ENCODE data around the gene KIAA0825. TPM values are rescaled to one million over a fixed set of nuclear protein-coding genes. Genes with fewer than 3 reads are reported as not detected.

The KIAA0825 gene
- total RNA-seq, 4 donors from 2014 or later: 0.60 to 2.5 (median 1.6) TPM

- no peak for TF ChIP-seq CTCF (IDR thresholded peaks at IDR 0.05 in 4 of 5, conservative IDR thresholded peaks at IDR 0.05 in 1 of 5)
- no peak for TF ChIP-seq POLR2A (IDR thresholded peaks at IDR 0.05)
- Histone ChIP-seq H3K36me3 (no peaks in the 10 kb centered on the region), H3K9me3 (no peaks in the 10 kb centered on the region), H3K27me3 (no peaks in the 10 kb centered on the region), H3K27ac (no peak overlapping the region), H3K4me3 (no peak overlapping the region), H3K4me1 (no peaks in the 10 kb centered on the region)
- ATAC-seq (no peak), DNase-seq (no peak)
- intact Hi-C loops (cut with DNase I; ENCODE audit: low total_unique reads): no loop called here
- in situ Hi-C loops (cut with MboI; ENCODE audit: low sequenced_read_pairs in 4 of 4): no loop called here
Observed at GRCh38 chr5:94308442-94308841, 310.0 kb downstream of the KIAA0825 start.

- in situ Hi-C loops (cut with MboI; ENCODE audit: low sequenced_read_pairs in 4 of 4): no loop called here
- Histone ChIP-seq H3K27me3 (no peaks in the 10 kb centered on the region), H3K27ac (no peak overlapping the region), H3K36me3 (no peaks in the 10 kb centered on the region), H3K4me3 (no peak overlapping the region), H3K4me1 (no peaks in the 10 kb centered on the region), H3K9me3 (no peaks in the 10 kb centered on the region)
- ATAC-seq (no peak), DNase-seq (no peak)
- TF ChIP-seq CTCF (IDR thresholded peaks at IDR 0.05 in 4 of 5, conservative IDR thresholded peaks at IDR 0.05 in 1 of 5) (no peak), POLR2A (IDR thresholded peaks at IDR 0.05) (no peak)
- intact Hi-C loops (cut with DNase I; ENCODE audit: low total_unique reads): no loop called here
Observed at GRCh38 chr5:94304146-94304545, 314.3 kb downstream of the KIAA0825 start.

- TF ChIP-seq POLR2A (IDR thresholded peaks at IDR 0.05) (no peak), CTCF (IDR thresholded peaks at IDR 0.05 in 4 of 5, conservative IDR thresholded peaks at IDR 0.05 in 1 of 5) (no peak)
- ATAC-seq (no peak), DNase-seq (no peak)
- no peaks in the 10 kb centered on the region for H3K27me3 ChIP-seq
- H3K4me3 ChIP-seq: no peak overlapping the region
- H3K27ac ChIP-seq: no peak overlapping the region
- H3K9me3 ChIP-seq: no peaks in the 10 kb centered on the region
- no peaks in the 10 kb centered on the region for H3K4me1 ChIP-seq
- in situ Hi-C loops (cut with MboI; ENCODE audit: low sequenced_read_pairs in 4 of 4) (no loop called here), intact Hi-C loops (cut with DNase I; ENCODE audit: low total_unique reads) (no loop called here)
- no peaks in the 10 kb centered on the region for H3K36me3 ChIP-seq
Observed at GRCh38 chr5:94288937-94289336, 329.5 kb downstream of the KIAA0825 start.

GRCh38 chr5:94285984-94286383 is 332.4 kb downstream of the KIAA0825 start:
- H3K4me1 ChIP-seq: no peaks in the 10 kb centered on the region
- no peaks in the 10 kb centered on the region for H3K9me3 ChIP-seq
- H3K27ac ChIP-seq: no peak overlapping the region
- H3K4me3 ChIP-seq: no peak overlapping the region
- TF ChIP-seq POLR2A (IDR thresholded peaks at IDR 0.05) (no peak), CTCF (IDR thresholded peaks at IDR 0.05 in 4 of 5, conservative IDR thresholded peaks at IDR 0.05 in 1 of 5) (no peak)
- no peaks in the 10 kb centered on the region for H3K36me3 ChIP-seq
- in situ Hi-C loops (cut with MboI; ENCODE audit: low sequenced_read_pairs in 4 of 4): no loop called here
- DNase-seq (no peak), ATAC-seq (no peak)
- intact Hi-C loops (cut with DNase I; ENCODE audit: low total_unique reads): no loop called here
- no peaks in the 10 kb centered on the region for H3K27me3 ChIP-seq

GRCh38 chr5:94283093-94283492 is 335.3 kb downstream of the KIAA0825 start:
- DNase-seq: no peak
- no peak overlapping the region for H3K27ac ChIP-seq
- TF ChIP-seq CTCF (IDR thresholded peaks at IDR 0.05 in 4 of 5, conservative IDR thresholded peaks at IDR 0.05 in 1 of 5) (no peak), POLR2A (IDR thresholded peaks at IDR 0.05) (no peak)
- no peaks in the 10 kb centered on the region for H3K4me1 ChIP-seq
- H3K9me3 ChIP-seq: no peaks in the 10 kb centered on the region
- intact Hi-C loops (cut with DNase I; ENCODE audit: low total_unique reads): no loop called here
- H3K36me3 ChIP-seq: no peaks in the 10 kb centered on the region
- no peak overlapping the region for H3K4me3 ChIP-seq
- no peak for ATAC-seq
- in situ Hi-C loops (cut with MboI; ENCODE audit: low sequenced_read_pairs in 4 of 4): no loop called here
- no peaks in the 10 kb centered on the region for H3K27me3 ChIP-seq
